OCI-LY7 (cell line): ENCODE results near the gene IPO9. TPM values are rescaled to one million over a fixed set of nuclear protein-coding genes. Genes with fewer than 3 reads are reported as not detected.

Source experiments
- BruUV-seq: library from RNA; stranded (reverse); fragments of 400-500 nt; replicated peaks from 2 replicates; lab custom pipeline; 2021; lab: Mats Ljungman, UMichigan
- CTCF ChIA-PET: fragments of 300-600 bp; sonication (Branson Sonifier 250); formaldehyde crosslinking; loops from one replicate; lab custom pipeline; 2022; ENCODE audit warnings: antibody characterized with exemption; ENCODE audit not compliant: unreplicated experiment; lab: Charles Lee
- POLR2A ChIA-PET: fragments of 300-600 bp; sonication (Branson Sonifier 250); formaldehyde crosslinking; loops from one replicate; lab custom pipeline; 2022; ENCODE audit warnings: antibody characterized with exemption; lab: Charles Lee
- DNase-seq: peaks from one replicate; pipeline ENCODE4 v3.0.0-alpha.2; 2015; ENCODE audit warnings: low spot score
- H2AFZ ChIP-seq: fragments of 200-600 bp; sonication (generic), shearing (Covaris generic); 2 replicates; pipeline ENCODE4 v1.6.1; 2014; ENCODE audit warnings: mild to moderate bottlenecking, antibody characterized with exemption, low read length, moderate library complexity
- H3K27ac ChIP-seq: fragments of 200-600 bp; sonication (generic); 2 replicates; pipeline ENCODE4 v1.5.1; 2014; ENCODE audit warnings: mixed run types, low read depth, mild to moderate bottlenecking, moderate library complexity, low read length, inconsistent platforms; ENCODE audit not compliant: poor library complexity, severe bottlenecking
- H3K36me3 ChIP-seq: fragments of 200-600 bp; sonication (generic); 2 replicates; pipeline ENCODE4 v1.6.1; 2014; ENCODE audit warnings: mild to moderate bottlenecking, antibody characterized with exemption, low read length, moderate library complexity, mixed read lengths; ENCODE audit not compliant: insufficient read depth
- H3K4me1 ChIP-seq: fragments of 200-600 bp; sonication (generic); 2 replicates; pipeline ENCODE4 v1.5.1; 2014; ENCODE audit warnings: mild to moderate bottlenecking, low read length; ENCODE audit not compliant: insufficient read depth, poor library complexity, severe bottlenecking
- H3K4me2 ChIP-seq: fragments of 200-600 bp; sonication (generic); 2 replicates; pipeline ENCODE4 v1.6.1; 2014; ENCODE audit warnings: mild to moderate bottlenecking, low read length
- H3K4me3 ChIP-seq: fragments of 200-600 bp; sonication (generic); 2 replicates; pipeline ENCODE4 v1.5.1; 2014; ENCODE audit warnings: mild to moderate bottlenecking, low read depth, low read length; ENCODE audit not compliant: poor library complexity, severe bottlenecking
- H3K79me2 ChIP-seq: fragments of 200-600 bp; sonication (generic); 2 replicates; pipeline ENCODE4 v1.6.1; 2016; ENCODE audit warnings: low read depth, mild to moderate bottlenecking, low read length, moderate library complexity, mixed read lengths; ENCODE audit not compliant: insufficient read depth
- H3K9me2 ChIP-seq: fragments of 200-600 bp; sonication (generic); 2 replicates; pipeline ENCODE4 v1.6.1; 2016; ENCODE audit warnings: mild to moderate bottlenecking, low read length, mixed read lengths; ENCODE audit not compliant: insufficient read depth
- H3K9me3 ChIP-seq: fragments of 200-600 bp; sonication (generic); 2 replicates; pipeline ENCODE4 v1.6.1; 2014; ENCODE audit warnings: mild to moderate bottlenecking, mixed run types, low read length, mixed read lengths
- H4K20me1 ChIP-seq: fragments of 200-600 bp; sonication (generic); 2 replicates; pipeline ENCODE4 v1.6.1; 2014; ENCODE audit warnings: mild to moderate bottlenecking, antibody characterized with exemption, low read length, moderate library complexity, mixed read lengths; ENCODE audit not compliant: insufficient read depth
- EZH2phosphoT487 ChIP-seq: fragments of 200-600 bp; sonication (generic); IDR thresholded peaks from 2 replicates; pipeline ENCODE4 v1.6.1; 2018; ENCODE audit warnings: low read depth, borderline replicate concordance, mild to moderate bottlenecking, mixed run types, antibody characterized with exemption, low read length, moderate library complexity, mixed read lengths
- intact Hi-C: fragments of 100-400 bp; cut with micrococcal nuclease; formaldehyde crosslinking; loops from one replicate; pipeline ENCODE4 v1.10.0; 2022; ENCODE audit not compliant: unreplicated experiment
- total RNA-seq, 2 experiments: library from RNA; depleted of rRNA in 1 of 2; stranded (reverse); fragments of >200 nt in 1 of 2; shearing (Covaris generic) in 1 of 2; gene quantifications; 2 replicates each; pipeline ENCODE4 v1.2.3, GENCODE V29; 2014 to 2022
- TF ChIP-seq, protein P1 (sequence below): fragments of 200-600 bp; sonication (generic); conservative IDR thresholded peaks from 2 replicates; pipeline ENCODE4 v1.5.1; 2014; ENCODE audit warnings: mild to moderate bottlenecking, antibody characterized with exemption, low read length, moderate library complexity, mixed read lengths

The IPO9 gene
- total RNA-seq, 2 experiments from 2014 or later, result 47.2 to 67.9 TPM

DNA sequence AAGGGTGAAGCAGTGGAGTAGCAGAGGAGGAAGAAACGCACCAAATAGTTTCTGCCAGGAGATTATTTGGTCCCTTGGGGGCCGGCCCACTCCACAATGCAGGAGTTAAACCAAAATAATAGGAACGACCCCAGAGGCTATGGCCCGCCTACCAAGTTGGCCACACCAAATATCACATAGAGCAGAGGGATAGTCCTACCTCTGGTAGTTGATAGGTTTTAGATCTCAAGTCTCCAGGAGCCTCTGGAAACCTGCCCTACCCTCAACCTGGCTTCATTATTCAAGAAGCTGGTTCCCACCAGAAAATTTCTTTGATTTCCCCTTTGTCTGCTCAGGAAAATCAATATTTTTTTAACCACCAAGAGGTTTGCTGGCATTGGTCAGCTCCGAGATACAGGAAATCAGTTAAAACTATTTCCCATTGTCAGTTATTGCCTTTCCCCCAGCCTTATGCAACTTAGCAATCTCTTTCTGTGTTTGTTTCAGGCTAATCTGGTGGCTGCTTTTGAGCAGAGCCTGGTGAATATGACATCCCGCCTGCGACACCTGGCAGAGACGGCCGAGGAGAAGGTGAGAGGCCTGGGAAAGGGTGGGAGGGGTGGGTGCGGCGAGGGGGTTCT, 35.5 kb upstream of the IPO9 start:
- POLR2A ChIA-PET, result interaction anchor here (1.0 kb wide), 1 partner anchor 85 kb away, joined by 3 read pairs; no protein-coding TSS in a partner anchor
- no peaks in the 10 kb centered on the region for H3K9me2 ChIP-seq
- no peak overlapping the region for H3K27ac ChIP-seq
- H3K79me2 ChIP-seq, result no peaks in the 10 kb centered on the region
- no peak overlapping the region for H3K4me3 ChIP-seq
- no peak overlapping the region for H2AFZ ChIP-seq
- H3K9me3 ChIP-seq, result no peaks in the 10 kb centered on the region
- H3K4me2 ChIP-seq, result no peak overlapping the region
- H3K4me1 ChIP-seq, result peaks cover 14% of the 10 kb centered on the region
- TF ChIP-seq EZH2phosphoT487, result no peak
- TF ChIP-seq, protein P1, sequence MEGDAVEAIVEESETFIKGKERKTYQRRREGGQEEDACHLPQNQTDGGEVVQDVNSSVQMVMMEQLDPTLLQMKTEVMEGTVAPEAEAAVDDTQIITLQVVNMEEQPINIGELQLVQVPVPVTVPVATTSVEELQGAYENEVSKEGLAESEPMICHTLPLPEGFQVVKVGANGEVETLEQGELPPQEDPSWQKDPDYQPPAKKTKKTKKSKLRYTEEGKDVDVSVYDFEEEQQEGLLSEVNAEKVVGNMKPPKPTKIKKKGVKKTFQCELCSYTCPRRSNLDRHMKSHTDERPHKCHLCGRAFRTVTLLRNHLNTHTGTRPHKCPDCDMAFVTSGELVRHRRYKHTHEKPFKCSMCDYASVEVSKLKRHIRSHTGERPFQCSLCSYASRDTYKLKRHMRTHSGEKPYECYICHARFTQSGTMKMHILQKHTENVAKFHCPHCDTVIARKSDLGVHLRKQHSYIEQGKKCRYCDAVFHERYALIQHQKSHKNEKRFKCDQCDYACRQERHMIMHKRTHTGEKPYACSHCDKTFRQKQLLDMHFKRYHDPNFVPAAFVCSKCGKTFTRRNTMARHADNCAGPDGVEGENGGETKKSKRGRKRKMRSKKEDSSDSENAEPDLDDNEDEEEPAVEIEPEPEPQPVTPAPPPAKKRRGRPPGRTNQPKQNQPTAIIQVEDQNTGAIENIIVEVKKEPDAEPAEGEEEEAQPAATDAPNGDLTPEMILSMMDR, result peak; percentile 33
- no peaks in the 10 kb centered on the region for H4K20me1 ChIP-seq
- no peak for DNase-seq
- CTCF ChIA-PET, result interaction anchor here (0.6 to 1.5 kb wide), 3 partner anchors 84 to 413 kb away, joined by 3 to 13 read pairs (median 3); no protein-coding TSS in a partner anchor
- intact Hi-C loops, result loop anchor here (1.0 kb wide), 2 partner anchors 84 to 234 kb away; no protein-coding TSS in a partner anchor
- H3K36me3 ChIP-seq, result peaks cover 4% of the 10 kb centered on the region; the same call in 1 of the 2 replicates
- BruUV-seq, result no TSS peak

DNA sequence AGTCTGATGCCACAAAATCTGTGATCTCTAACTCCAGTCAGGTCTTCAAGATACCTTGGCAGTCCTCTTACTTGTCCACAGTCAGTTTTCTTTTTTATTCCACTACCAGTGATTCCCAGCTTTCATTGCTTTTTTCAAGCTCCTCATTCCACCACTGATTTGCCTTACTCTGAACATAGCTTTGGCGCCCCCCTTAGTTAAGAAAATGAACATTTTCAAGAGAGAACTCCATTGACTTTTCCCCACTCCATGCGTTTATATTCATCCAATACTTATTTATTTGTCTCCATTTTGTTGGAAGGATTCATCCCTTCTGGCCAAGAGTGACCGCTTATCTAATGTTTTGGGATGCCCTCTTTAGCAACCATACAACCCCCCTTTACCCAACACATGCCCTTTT, 33.9 kb upstream of the IPO9 start:
- no TSS peak for BruUV-seq
- POLR2A ChIA-PET, result interaction anchor here (0.5 kb wide), 1 partner anchor 84 kb away, joined by 3 read pairs; no protein-coding TSS in a partner anchor
- H4K20me1 ChIP-seq, result no peaks in the 10 kb centered on the region
- H3K4me3 ChIP-seq, result no peak overlapping the region
- intact Hi-C loops, result no loop called here
- TF ChIP-seq, protein P1, result peak; percentile 78
- TF ChIP-seq EZH2phosphoT487, result no peak
- CTCF ChIA-PET, result interaction anchor here (0.5 to 0.7 kb wide), 3 partner anchors 85 to 360 kb away, joined by 3 to 4 read pairs (median 3); no protein-coding TSS in a partner anchor
- no peaks in the 10 kb centered on the region for H3K79me2 ChIP-seq
- H3K4me1 ChIP-seq, result peaks cover 14% of the 10 kb centered on the region
- no peak overlapping the region for H3K4me2 ChIP-seq
- DNase-seq, result peak; percentile 26
- H3K9me3 ChIP-seq, result no peaks in the 10 kb centered on the region
- peaks cover 4% of the 10 kb centered on the region; the same call in 1 of the 2 replicates for H3K36me3 ChIP-seq
- H2AFZ ChIP-seq, result no peak overlapping the region
- H3K27ac ChIP-seq, result no peak overlapping the region
- H3K9me2 ChIP-seq, result no peaks in the 10 kb centered on the region

DNA sequence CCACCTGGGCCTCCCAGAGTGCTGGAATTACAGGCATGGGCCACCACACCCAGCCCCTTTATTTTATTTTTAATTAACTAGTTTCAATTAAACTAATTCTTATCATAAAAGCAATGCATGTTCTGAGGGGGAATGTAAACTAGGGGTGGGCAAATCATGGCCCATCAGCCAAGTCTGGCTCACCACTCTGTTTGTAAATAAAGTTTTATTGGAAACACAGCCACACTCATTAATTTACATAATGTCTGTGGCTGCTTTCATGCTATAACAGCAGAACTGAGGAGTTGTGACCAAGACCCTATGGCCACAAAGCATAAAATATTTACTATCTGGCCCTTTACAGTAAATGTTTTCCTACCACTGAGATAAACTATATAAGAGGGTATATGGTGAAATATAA, 28.7 kb upstream of the IPO9 start:
- BruUV-seq, result no TSS peak
- TF ChIP-seq, protein P1, result no peak
- no peak for TF ChIP-seq EZH2phosphoT487

More for the DNA sequence above, 28.7 kb upstream of the IPO9 start:
- H3K9me3 ChIP-seq, result 0 out of 2 replicates have a peak, but pooled peaks cover 4% of the 10 kb centered on the region
- no peak overlapping the region for H2AFZ ChIP-seq
- no peak overlapping the region for H3K27ac ChIP-seq
- H3K9me2 ChIP-seq, result no peaks in the 10 kb centered on the region
- intact Hi-C loops, result no loop called here
- no peaks in the 10 kb centered on the region for H3K4me1 ChIP-seq
- POLR2A ChIA-PET, result no interaction called here
- DNase-seq, result no peak
- no peak overlapping the region for H3K4me2 ChIP-seq
- CTCF ChIA-PET, result no interaction called here
- peaks cover 17% of the 10 kb centered on the region for H3K36me3 ChIP-seq
- no peak overlapping the region for H3K4me3 ChIP-seq
- H3K79me2 ChIP-seq, result no peaks in the 10 kb centered on the region
- H4K20me1 ChIP-seq, result no peaks in the 10 kb centered on the region
